ENCODE data around the gene TBC1D24.
A peak's percentile ranks its signal among the peaks of the same experiment; 100 is the strongest.

The TBC1D24 gene

GRCh38 chr16:2516391-2517240 is 41.7 kb downstream of the TBC1D24 start:
- Histone ChIP-seq H3K9ac (ENCODE audit: low read length) (peak overlapping the region; percentile 93), H3K36me3 (ENCODE audit: control insufficient read depth, insufficient read depth, low read length, severe bottlenecking) (peaks cover 3% of the 10 kb centered on the region), H3K4me3 (ENCODE audit: low read length) (peak overlapping the region; percentile 86), H3K27me3 (replicated peaks; ENCODE audit: control insufficient read depth, insufficient read depth, low read length) (no peaks in the 10 kb centered on the region), H3K4me1 (ENCODE audit: control insufficient read depth, insufficient read depth, low read length) (peaks cover 58% of the 10 kb centered on the region), H3K9me3 (ENCODE audit: control insufficient read depth, low read length) (no peaks in the 10 kb centered on the region)
- no peak for DNase-seq (ENCODE audit: low read depth)

- Histone ChIP-seq H3K4me1 (ENCODE audit: control insufficient read depth, insufficient read depth, low read length) (peaks cover 54% of the 10 kb centered on the region), H3K9ac (ENCODE audit: low read length) (peak overlapping the region; percentile 69), H3K36me3 (ENCODE audit: control insufficient read depth, insufficient read depth, low read length, severe bottlenecking) (peaks cover 7% of the 10 kb centered on the region), H3K27me3 (replicated peaks; ENCODE audit: control insufficient read depth, insufficient read depth, low read length) (no peaks in the 10 kb centered on the region), H3K4me3 (ENCODE audit: low read length) (no peak overlapping the region), H3K9me3 (ENCODE audit: control insufficient read depth, low read length) (no peaks in the 10 kb centered on the region)
- DNase-seq (ENCODE audit: low read depth): no peak
Measured at GRCh38 chr16:2517954-2518605, 43.2 kb downstream of the TBC1D24 start.

GRCh38 chr16:2518823-2519710 is 44.1 kb downstream of the TBC1D24 start:
- DNase-seq (ENCODE audit: low read depth): no peak
- no peaks in the 10 kb centered on the region for H3K9me3 ChIP-seq (ENCODE audit: control insufficient read depth, low read length)
- peak overlapping the region; percentile 69 for H3K9ac ChIP-seq (ENCODE audit: low read length)

GRCh38 chr16:2519711-2520080 is 44.8 kb downstream of the TBC1D24 start:
- Histone ChIP-seq H3K9ac (ENCODE audit: low read length) (peak overlapping the region; percentile 69), H3K9me3 (ENCODE audit: control insufficient read depth, low read length) (no peaks in the 10 kb centered on the region), H3K36me3 (ENCODE audit: control insufficient read depth, insufficient read depth, low read length, severe bottlenecking) (peaks cover 23% of the 10 kb centered on the region), H3K27me3 (replicated peaks; ENCODE audit: control insufficient read depth, insufficient read depth, low read length) (no peaks in the 10 kb centered on the region), H3K4me3 (ENCODE audit: low read length) (peak overlapping the region; percentile 44), H3K4me1 (ENCODE audit: control insufficient read depth, insufficient read depth, low read length) (peaks cover 54% of the 10 kb centered on the region)
- DNase-seq (ENCODE audit: low read depth): no peak

More at GRCh38 chr16:2518823-2519710, 44.1 kb downstream of the TBC1D24 start:
- peaks cover 54% of the 10 kb centered on the region for H3K4me1 ChIP-seq (ENCODE audit: control insufficient read depth, insufficient read depth, low read length)
- no peaks in the 10 kb centered on the region for H3K27me3 ChIP-seq (replicated peaks; ENCODE audit: control insufficient read depth, insufficient read depth, low read length)
- peaks cover 17% of the 10 kb centered on the region for H3K36me3 ChIP-seq (ENCODE audit: control insufficient read depth, insufficient read depth, low read length, severe bottlenecking)
- peak overlapping the region; percentile 44 for H3K4me3 ChIP-seq (ENCODE audit: low read length)

- H3K4me3 ChIP-seq (ENCODE audit: low read length): peak within 1 kb of the TSS; percentile 84
- H3K4me1 ChIP-seq (ENCODE audit: control insufficient read depth, insufficient read depth, low read length): peaks cover 52% of the 10 kb centered on the region
- peak within 1 kb of the TSS; percentile 87 for H3K9ac ChIP-seq (ENCODE audit: low read length)
- no peaks in the 10 kb centered on the region for H3K27me3 ChIP-seq (replicated peaks; ENCODE audit: control insufficient read depth, insufficient read depth, low read length)
- DNase-seq (ENCODE audit: low read depth): peak; percentile 97
- no peaks in the 10 kb centered on the region for H3K9me3 ChIP-seq (ENCODE audit: control insufficient read depth, low read length)
- H3K36me3 ChIP-seq (ENCODE audit: control insufficient read depth, insufficient read depth, low read length, severe bottlenecking): peaks cover 28% of the 10 kb centered on the region
Measured at GRCh38 chr16:2520097-2520783, 45.3 kb downstream of the TBC1D24 start, which contains the start of gene AMDHD2. TSS of gene AMDHD2 (plus strand) at chr16:2520371. CDS start at chr16:2520459, 88 bp downstream.

GRCh38 chr16:2520784-2521531 is 46.0 kb downstream of the TBC1D24 start:
- Histone ChIP-seq H3K4me3 (ENCODE audit: low read length) (peak overlapping the region; percentile 84), H3K9ac (ENCODE audit: low read length) (peak overlapping the region; percentile 87), H3K9me3 (ENCODE audit: control insufficient read depth, low read length) (no peaks in the 10 kb centered on the region), H3K27me3 (replicated peaks; ENCODE audit: control insufficient read depth, insufficient read depth, low read length) (no peaks in the 10 kb centered on the region), H3K4me1 (ENCODE audit: control insufficient read depth, insufficient read depth, low read length) (peaks cover 45% of the 10 kb centered on the region), H3K36me3 (ENCODE audit: control insufficient read depth, insufficient read depth, low read length, severe bottlenecking) (peaks cover 28% of the 10 kb centered on the region)
- DNase-seq (ENCODE audit: low read depth): peak; percentile 34

GRCh38 chr16:2523801-2524231 is 48.9 kb downstream of the TBC1D24 start:
- Histone ChIP-seq H3K27me3 (replicated peaks; ENCODE audit: control insufficient read depth, insufficient read depth, low read length) (no peaks in the 10 kb centered on the region), H3K36me3 (ENCODE audit: control insufficient read depth, insufficient read depth, low read length, severe bottlenecking) (peaks cover 50% of the 10 kb centered on the region), H3K4me1 (ENCODE audit: control insufficient read depth, insufficient read depth, low read length) (peaks cover 16% of the 10 kb centered on the region), H3K4me3 (ENCODE audit: low read length) (no peak overlapping the region), H3K9ac (ENCODE audit: low read length) (no peak overlapping the region), H3K9me3 (ENCODE audit: control insufficient read depth, low read length) (no peaks in the 10 kb centered on the region)
- no peak for DNase-seq (ENCODE audit: low read depth)

- Histone ChIP-seq H3K36me3 (ENCODE audit: control insufficient read depth, insufficient read depth, low read length, severe bottlenecking) (peaks cover 56% of the 10 kb centered on the region), H3K27me3 (replicated peaks; ENCODE audit: control insufficient read depth, insufficient read depth, low read length) (no peaks in the 10 kb centered on the region), H3K4me3 (ENCODE audit: low read length) (no peak overlapping the region), H3K4me1 (ENCODE audit: control insufficient read depth, insufficient read depth, low read length) (peaks cover 10% of the 10 kb centered on the region), H3K9ac (ENCODE audit: low read length) (no peak overlapping the region), H3K9me3 (ENCODE audit: control insufficient read depth, low read length) (no peaks in the 10 kb centered on the region)
- no peak for DNase-seq (ENCODE audit: low read depth)
Measured at GRCh38 chr16:2524339-2524938, 49.5 kb downstream of the TBC1D24 start.

GRCh38 chr16:2526135-2526534 is 51.2 kb downstream of the TBC1D24 start:
- no peaks in the 10 kb centered on the region for H3K9me3 ChIP-seq (ENCODE audit: control insufficient read depth, low read length)
- H3K36me3 ChIP-seq (ENCODE audit: control insufficient read depth, insufficient read depth, low read length, severe bottlenecking): peaks cover 67% of the 10 kb centered on the region
- H3K27me3 ChIP-seq (replicated peaks; ENCODE audit: control insufficient read depth, insufficient read depth, low read length): no peaks in the 10 kb centered on the region
- no peak overlapping the region for H3K9ac ChIP-seq (ENCODE audit: low read length)
- no peak for DNase-seq (ENCODE audit: low read depth)
- no peak overlapping the region for H3K4me3 ChIP-seq (ENCODE audit: low read length)
- H3K4me1 ChIP-seq (ENCODE audit: control insufficient read depth, insufficient read depth, low read length): peaks cover 4% of the 10 kb centered on the region
